Measurements from ENCODE around the gene CAMTA1. TPM values are rescaled to one million over a fixed set of nuclear protein-coding genes. Genes with fewer than 3 reads are reported as not detected.

Gene CAMTA1
- total and polyA plus RNA-seq, 2 experiments from 2014 or later, result 213 to 341 TPM

- Histone ChIP-seq H3K27ac (no peak overlapping the region), H3K4me1 (ENCODE audit: low read depth) (no peaks in the 10 kb centered on the region), H3K9me3 (ENCODE audit: low read depth) (no peaks in the 10 kb centered on the region), H3K36me3 (no peaks in the 10 kb centered on the region), H3K27me3 (no peaks in the 10 kb centered on the region), H3K4me3 (no peak overlapping the region)
- TF ChIP-seq CTCF (IDR thresholded peaks at IDR 0.05; ENCODE audit: low read depth, low read length), result no peak
- peak in 1 of 2 donors; percentile 16 for DNase-seq (ENCODE audit: low read depth in 1 of 2, low spot score in 1 of 2)
Observed at GRCh38 chr1:6984986-6985385, 199.7 kb downstream of the CAMTA1 start.

GRCh38 chr1:6985549-6986276 lies 200.5 kb downstream of the CAMTA1 start:
- Histone ChIP-seq H3K36me3 (no peaks in the 10 kb centered on the region), H3K9me3 (ENCODE audit: low read depth) (no peaks in the 10 kb centered on the region), H3K27ac (no peak overlapping the region), H3K4me3 (no peak overlapping the region), H3K4me1 (ENCODE audit: low read depth) (no peaks in the 10 kb centered on the region), H3K27me3 (no peaks in the 10 kb centered on the region)
- no peak for DNase-seq (ENCODE audit: low read depth in 1 of 2, low spot score in 1 of 2)
- no peak for TF ChIP-seq CTCF (IDR thresholded peaks at IDR 0.05; ENCODE audit: low read depth, low read length)

- no peak for TF ChIP-seq CTCF (IDR thresholded peaks at IDR 0.05; ENCODE audit: low read depth, low read length)
- DNase-seq (ENCODE audit: low read depth in 1 of 2, low spot score in 1 of 2), result no peak
- Histone ChIP-seq H3K27me3 (no peaks in the 10 kb centered on the region), H3K9me3 (ENCODE audit: low read depth) (no peaks in the 10 kb centered on the region), H3K27ac (no peak overlapping the region), H3K4me1 (ENCODE audit: low read depth) (no peaks in the 10 kb centered on the region), H3K36me3 (no peaks in the 10 kb centered on the region), H3K4me3 (no peak overlapping the region)
Observed at GRCh38 chr1:6986281-6986680, 201.0 kb downstream of the CAMTA1 start.

- no peaks in the 10 kb centered on the region for H3K4me1 ChIP-seq (ENCODE audit: low read depth)
- H3K36me3 ChIP-seq, result no peaks in the 10 kb centered on the region
- H3K27ac ChIP-seq, result no peak overlapping the region
- H3K27me3 ChIP-seq, result no peaks in the 10 kb centered on the region
- no peak for DNase-seq (ENCODE audit: low read depth in 1 of 2, low spot score in 1 of 2)
- no peaks in the 10 kb centered on the region for H3K9me3 ChIP-seq (ENCODE audit: low read depth)
- TF ChIP-seq CTCF (IDR thresholded peaks at IDR 0.05; ENCODE audit: low read depth, low read length), result no peak
- H3K4me3 ChIP-seq, result no peak overlapping the region
Observed at GRCh38 chr1:6987940-6988339, 202.7 kb downstream of the CAMTA1 start.

GRCh38 chr1:6988796-6989195 lies 203.5 kb downstream of the CAMTA1 start:
- TF ChIP-seq CTCF (IDR thresholded peaks at IDR 0.05; ENCODE audit: low read depth, low read length), result no peak
- Histone ChIP-seq H3K4me1 (ENCODE audit: low read depth) (no peaks in the 10 kb centered on the region), H3K36me3 (no peaks in the 10 kb centered on the region), H3K27me3 (no peaks in the 10 kb centered on the region), H3K9me3 (ENCODE audit: low read depth) (no peaks in the 10 kb centered on the region), H3K27ac (no peak overlapping the region), H3K4me3 (no peak overlapping the region)
- DNase-seq (ENCODE audit: low read depth in 1 of 2, low spot score in 1 of 2), result no peak

Data from cardiac muscle cell (in vitro differentiated cells and primary cell).